ENCODE measurements around the gene KIF19.

KIF19 gene

DNA sequence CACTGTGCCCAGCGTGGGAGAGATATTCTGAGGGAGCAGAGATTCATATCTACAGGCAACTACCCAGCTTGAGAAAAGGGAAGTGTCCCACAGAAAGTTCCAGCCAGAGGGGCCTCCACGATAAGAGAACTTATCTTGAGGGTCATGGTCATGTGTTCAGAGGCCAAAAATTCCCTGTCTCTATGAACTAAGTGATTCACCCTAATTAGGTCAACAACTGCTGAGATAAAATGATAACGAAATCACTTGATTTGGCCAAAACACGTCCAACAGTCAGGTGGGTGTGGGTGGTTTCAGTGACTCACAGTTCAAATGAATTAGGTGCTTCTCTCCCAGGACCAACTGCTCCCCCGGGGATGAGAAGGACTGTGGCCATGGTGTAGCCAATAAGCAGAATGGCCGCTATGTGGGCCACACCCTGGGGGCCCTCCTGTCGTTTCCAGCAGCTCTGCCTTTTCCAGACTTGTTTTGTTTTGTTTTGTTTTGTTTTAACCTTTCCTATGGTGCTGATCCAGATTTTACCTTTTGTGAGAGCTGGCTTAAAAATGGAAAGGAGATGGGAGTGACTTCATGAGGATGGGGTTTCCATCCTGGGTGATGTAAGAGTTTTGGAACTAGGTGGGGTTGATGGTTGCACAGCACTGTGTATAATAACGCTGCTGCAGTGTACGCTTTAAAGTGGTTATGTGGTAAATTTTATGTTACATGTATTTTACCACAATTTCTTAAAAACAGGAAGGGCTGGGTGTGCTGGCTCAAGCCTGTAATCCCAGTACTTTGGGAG, 43.2 kb upstream of the KIF19 start:
- TF ChIP-seq, protein P1, sequence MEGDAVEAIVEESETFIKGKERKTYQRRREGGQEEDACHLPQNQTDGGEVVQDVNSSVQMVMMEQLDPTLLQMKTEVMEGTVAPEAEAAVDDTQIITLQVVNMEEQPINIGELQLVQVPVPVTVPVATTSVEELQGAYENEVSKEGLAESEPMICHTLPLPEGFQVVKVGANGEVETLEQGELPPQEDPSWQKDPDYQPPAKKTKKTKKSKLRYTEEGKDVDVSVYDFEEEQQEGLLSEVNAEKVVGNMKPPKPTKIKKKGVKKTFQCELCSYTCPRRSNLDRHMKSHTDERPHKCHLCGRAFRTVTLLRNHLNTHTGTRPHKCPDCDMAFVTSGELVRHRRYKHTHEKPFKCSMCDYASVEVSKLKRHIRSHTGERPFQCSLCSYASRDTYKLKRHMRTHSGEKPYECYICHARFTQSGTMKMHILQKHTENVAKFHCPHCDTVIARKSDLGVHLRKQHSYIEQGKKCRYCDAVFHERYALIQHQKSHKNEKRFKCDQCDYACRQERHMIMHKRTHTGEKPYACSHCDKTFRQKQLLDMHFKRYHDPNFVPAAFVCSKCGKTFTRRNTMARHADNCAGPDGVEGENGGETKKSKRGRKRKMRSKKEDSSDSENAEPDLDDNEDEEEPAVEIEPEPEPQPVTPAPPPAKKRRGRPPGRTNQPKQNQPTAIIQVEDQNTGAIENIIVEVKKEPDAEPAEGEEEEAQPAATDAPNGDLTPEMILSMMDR (conservative IDR thresholded peaks at IDR 0.05), result no peak
- H3K27ac ChIP-seq, result no peak overlapping the region

DNA sequence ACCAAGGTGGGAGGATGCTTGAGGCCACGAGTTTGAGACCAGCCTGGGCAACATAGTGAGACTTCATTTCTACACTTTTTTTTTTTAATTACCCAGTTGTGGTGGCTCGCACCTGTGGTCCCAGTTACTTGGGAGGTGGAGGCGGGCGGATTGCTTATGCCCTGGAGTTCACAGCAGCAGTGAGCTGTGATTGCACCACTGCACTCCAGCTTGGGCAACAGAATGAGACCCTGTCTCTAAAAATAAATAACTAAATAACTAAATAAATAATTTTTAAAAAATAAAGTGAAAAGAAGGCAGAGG, 42.7 kb upstream of the KIF19 start:
- TF ChIP-seq, protein P1 (conservative IDR thresholded peaks at IDR 0.05), result no peak
- H3K27ac ChIP-seq, result no peak overlapping the region

DNA sequence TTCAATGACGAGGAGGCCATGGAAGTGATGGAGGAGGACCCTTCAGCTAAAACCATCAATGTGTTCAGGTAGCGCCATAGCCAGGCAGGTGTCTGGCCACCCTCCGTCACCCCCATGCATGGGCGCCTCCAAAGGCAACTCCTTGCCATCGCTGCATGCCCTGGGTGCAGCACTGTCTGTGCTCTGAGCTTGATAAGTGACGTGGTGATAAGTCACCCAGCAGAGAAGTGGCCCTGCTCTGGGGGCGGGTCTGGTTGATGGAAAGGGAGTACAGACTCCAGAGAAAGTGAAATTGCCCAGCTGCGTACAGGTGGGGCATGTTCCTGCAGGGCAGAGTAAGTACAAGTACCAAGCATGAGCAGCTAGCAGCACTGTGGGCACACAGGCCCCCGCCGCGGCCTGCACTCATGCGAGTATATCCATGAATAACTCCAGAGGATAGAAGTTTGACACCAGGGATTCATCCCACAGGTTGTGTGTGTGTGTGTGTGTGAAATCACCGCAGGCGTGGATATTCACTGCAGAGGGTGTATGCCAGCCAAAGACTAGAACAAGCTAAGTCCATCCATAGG, 38.9 kb upstream of the KIF19 start:
- TF ChIP-seq, protein P1 (conservative IDR thresholded peaks at IDR 0.05), result no peak
- H3K27ac ChIP-seq, result no peak overlapping the region

DNA sequence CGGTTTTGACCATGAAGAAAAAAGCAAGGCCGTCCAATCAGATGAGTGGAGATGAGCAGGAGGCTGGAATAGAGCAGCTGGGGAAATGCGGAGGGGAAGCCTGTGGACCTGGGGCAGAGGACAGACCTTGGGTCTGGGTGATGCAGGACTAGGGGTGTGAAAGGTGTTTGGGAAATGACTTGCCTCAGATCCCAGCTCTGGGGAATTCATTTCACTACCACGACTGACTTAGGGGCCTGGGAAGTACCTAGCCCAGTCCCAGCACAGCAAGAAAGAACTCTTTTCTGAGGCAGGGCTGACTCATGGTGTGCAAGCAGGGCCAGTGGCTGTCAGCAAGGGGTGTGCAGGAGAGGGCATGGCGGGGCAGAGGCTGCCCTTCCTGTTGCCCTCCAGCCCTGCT, 37.2 kb upstream of the KIF19 start:
- no peak overlapping the region for H3K27ac ChIP-seq
- TF ChIP-seq, protein P1 (conservative IDR thresholded peaks at IDR 0.05), result no peak

DNA sequence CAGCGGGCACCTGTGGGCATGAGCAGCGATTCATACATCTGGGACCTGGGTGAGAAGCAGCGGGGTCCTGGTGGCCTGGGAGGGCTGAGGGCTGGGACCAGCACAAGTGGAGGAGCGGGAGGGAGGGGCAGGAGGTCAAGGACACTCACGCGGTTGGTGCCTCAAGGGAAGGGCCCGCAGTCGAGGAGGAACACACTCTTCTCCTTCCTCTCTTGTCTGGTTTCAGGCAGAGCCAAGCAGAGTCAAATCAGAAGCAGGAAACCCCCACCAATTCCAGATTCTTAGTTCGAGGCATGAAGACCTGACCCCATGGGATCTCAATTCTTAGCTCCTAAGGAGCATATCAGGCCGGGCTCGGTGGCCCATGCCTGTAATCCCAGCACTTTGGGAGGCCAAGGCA, 36.3 kb upstream of the KIF19 start:
- TF ChIP-seq, protein P1 (conservative IDR thresholded peaks at IDR 0.05), result no peak

DNA sequence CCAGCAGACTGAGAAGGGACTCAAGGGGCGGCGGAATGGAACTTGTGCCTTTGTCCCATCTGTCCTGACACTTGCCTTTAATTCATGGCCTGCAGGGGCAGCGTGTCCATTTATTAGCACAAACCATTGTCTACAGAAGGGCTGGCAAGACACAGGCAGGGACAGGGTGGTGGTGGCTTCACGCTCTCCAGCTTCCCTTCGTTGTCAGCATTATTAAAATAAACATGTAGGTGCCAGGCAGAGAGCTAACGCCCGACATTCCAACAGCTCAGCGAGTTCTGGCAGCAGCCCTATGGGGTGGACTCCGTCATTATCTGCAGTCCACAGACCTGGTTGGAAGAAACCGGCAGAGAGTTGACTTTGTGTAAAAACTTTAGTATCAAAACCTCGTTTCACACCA, 35.7 kb upstream of the KIF19 start:
- H3K27ac ChIP-seq, result no peak overlapping the region
- TF ChIP-seq, protein P1 (conservative IDR thresholded peaks at IDR 0.05), result no peak

More for the DNA sequence above, 36.3 kb upstream of the KIF19 start:
- H3K27ac ChIP-seq, result no peak overlapping the region

DNA sequence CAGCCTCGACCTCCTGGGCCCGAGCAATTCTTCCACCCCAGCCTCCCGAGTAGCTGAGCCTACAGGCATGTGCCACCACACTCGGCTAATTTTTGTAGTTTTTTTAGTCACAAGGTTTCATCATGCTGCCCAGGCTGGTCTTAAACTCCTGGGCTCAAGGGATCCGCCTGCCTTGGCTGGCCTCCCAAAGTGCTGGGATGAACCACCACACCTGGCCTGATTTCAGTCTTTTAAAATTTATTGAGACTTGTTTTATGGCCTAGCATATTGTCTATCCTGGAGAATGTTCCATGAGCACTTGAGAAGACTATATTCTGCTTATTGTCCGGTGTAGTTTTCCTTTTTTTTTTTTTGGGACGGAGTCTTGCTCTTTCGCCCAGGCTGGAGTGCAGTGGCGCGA, 33.5 kb upstream of the KIF19 start:
- no peak overlapping the region for H3K27ac ChIP-seq
- TF ChIP-seq, protein P1 (conservative IDR thresholded peaks at IDR 0.05), result no peak
